ENCODE results near the gene SND1. TPM values are rescaled to one million over a fixed set of nuclear protein-coding genes. Genes with fewer than 3 reads are reported as not detected.

The SND1 gene
- total and polyA plus RNA-seq, 2 of the 4 experiments (the other 2 are of a cell fraction): 154 to 294 TPM

GRCh38 chr7:127824682-127825081 lies 172.7 kb downstream of the SND1 start:
- no peak overlapping the region for H2AK9ac ChIP-seq (replicated peaks; ENCODE audit: low read depth, low read length, poor library complexity)

More at GRCh38 chr7:127824682-127825081, 172.7 kb downstream of the SND1 start:
- H2BK5ac ChIP-seq (ENCODE audit: low read depth, low read length, poor library complexity, severe bottlenecking): no peak overlapping the region
- H2BK120ac ChIP-seq (ENCODE audit: low read depth, low read length): no peak overlapping the region
- no peak for DNase-seq
- H3K4me2 ChIP-seq (ENCODE audit: low read depth, low read length): no peak overlapping the region
- peaks cover 30 to 51% of the 10 kb centered on the region in 2 experiments for H3K79me1 ChIP-seq (ENCODE audit: low read depth in 1 of 2, low read length in 2 of 2)
- TF ChIP-seq USF2 (IDR thresholded peaks at IDR 0.05; ENCODE audit: low read depth, low read length) (no peak), NFE2L2 (IDR thresholded peaks at IDR 0.05; ENCODE audit: low read depth, low read length) (no peak), RCOR1 (IDR thresholded peaks at IDR 0.05; ENCODE audit: insufficient replicate concordance, low read length) (no peak), RFX5 (IDR thresholded peaks at IDR 0.05; ENCODE audit: low read depth, low read length) (no peak), RAD21 (IDR thresholded peaks at IDR 0.05; ENCODE audit: low read length) (no peak), SMC3 (IDR thresholded peaks at IDR 0.05; ENCODE audit: low read depth, low read length) (no peak), CHD1 (IDR thresholded peaks at IDR 0.05; ENCODE audit: low read depth, low read length) (no peak), POLR2A (IDR thresholded peaks at IDR 0.05; ENCODE audit: low read depth, low read length) (no peak), BHLHE40 (IDR thresholded peaks at IDR 0.05; ENCODE audit: low read depth, low read length) (no peak), CTCF (conservative IDR thresholded peaks at IDR 0.05; ENCODE audit: low read depth, low read length) (no peak), MXI1 (IDR thresholded peaks at IDR 0.05; ENCODE audit: borderline replicate concordance, low read depth, low read length) (no peak), FOS (IDR thresholded peaks at IDR 0.05; ENCODE audit: low read depth, low read length) (no peak)
- H3K56ac ChIP-seq (ENCODE audit: extremely low read depth, insufficient read depth, low read length): no peak overlapping the region
- H2BK15ac ChIP-seq (ENCODE audit: low read depth, low read length): no peak overlapping the region
- no peak overlapping the region for H3K4ac ChIP-seq (ENCODE audit: low read depth, low read length)
- ATAC-seq (ENCODE audit: low read depth): no peak
- H3K18ac ChIP-seq (ENCODE audit: low read depth, low read length): no peak overlapping the region
- no peak overlapping the region for H4K5ac ChIP-seq (ENCODE audit: low read depth, low read length)
- ChIA-PET CTCF (interaction anchor here (0.7 kb wide), 1 partner anchor 95 kb away, joined by 4 read pairs; no protein-coding TSS in a partner anchor), POLR2A (ENCODE audit: unreplicated experiment) (no interaction called here)
- in situ Hi-C loops (cut with MboI; ENCODE audit: low sequenced_read_pairs): no loop called here
- peaks cover 11% of the 10 kb centered on the region for H3K9me1 ChIP-seq (ENCODE audit: insufficient read depth, low read length)
- no peaks in the 10 kb centered on the region for H3K9me3 ChIP-seq (ENCODE audit: control insufficient read depth, insufficient read depth, low read length)
- intact Hi-C loops (cut with micrococcal nuclease): no loop called here
- peaks cover 34% of the 10 kb centered on the region for H4K20me1 ChIP-seq (ENCODE audit: insufficient read depth, low read length)
- no peak overlapping the region for H3K23ac ChIP-seq (ENCODE audit: low read depth, low read length)
- no peaks in the 10 kb centered on the region for H3K27me3 ChIP-seq (ENCODE audit: control insufficient read depth, insufficient read depth, low read length)
- H3K36me3 ChIP-seq (ENCODE audit: control insufficient read depth, insufficient read depth, low read length): no peaks in the 10 kb centered on the region; the same call in 1 of the 2 replicates
- dilution Hi-C loops (cut with HindIII; ENCODE audit: low sequenced_read_pairs, unreplicated experiment): no loop called here
- H3K14ac ChIP-seq (replicated peaks; ENCODE audit: low read depth, low read length): no peak overlapping the region
- no CpG with 5 or more reads among the region's 1 CpG for WGBS, 2 experiments (ENCODE audit: extremely low coverage in 2 of 2, insufficient read length in 1 of 2)
- H4K91ac ChIP-seq (ENCODE audit: insufficient read depth, low read depth, low read length): no peak overlapping the region
- no peak overlapping the region for H3K4me3 ChIP-seq (ENCODE audit: insufficient read depth, low read depth, low read length)
- no peak overlapping the region for H3K27ac ChIP-seq (ENCODE audit: insufficient read depth, low read length)
- no peak overlapping the region for H2AK5ac ChIP-seq (ENCODE audit: low read depth, low read length)
- BruUV-seq (replicated peaks): no TSS peak
- H3K4me1 ChIP-seq (ENCODE audit: control insufficient read depth, insufficient read depth, low read length): peaks cover 6% of the 10 kb centered on the region
- H4K8ac ChIP-seq (ENCODE audit: low read depth in 2 of 2, low read length in 2 of 2): no peak overlapping the region
- no peak overlapping the region for H2AFZ ChIP-seq (replicated peaks; ENCODE audit: low read length, poor library complexity)
- no peak overlapping the region for H2BK20ac ChIP-seq (ENCODE audit: low read depth, low read length)
- H3K9ac ChIP-seq (ENCODE audit: low read depth, low read length): no peak overlapping the region
